Spinal cord (tissue), 10 donors: ENCODE results near the gene TEX35. TPM values are rescaled to one million over a fixed set of nuclear protein-coding genes. Genes with fewer than 3 reads are reported as not detected.
A peak's percentile ranks its signal among the peaks of the same experiment; 100 is the strongest.

Experiments used
- DNase-seq, 6 donors: peaks; one replicate each; pipeline versions ENCODE4 v3.0.0 to v3.0.0-alpha.2; 2013 to 2015; ENCODE audit warnings: low spot score in 6 of 6, low read depth in 4 of 6
- H3K27ac ChIP-seq: one replicate; pipeline ENCODE4 v1.5.1; 2013; ENCODE audit warnings: low read depth, low read length, control low read depth
- H3K27me3 ChIP-seq: one replicate; pipeline ENCODE4 v1.6.1; 2013; ENCODE audit warnings: low read length; ENCODE audit not compliant: control insufficient read depth, insufficient read depth
- H3K36me3 ChIP-seq: one replicate; pipeline ENCODE4 v1.6.1; 2013; ENCODE audit warnings: low read length; ENCODE audit not compliant: control insufficient read depth, insufficient read depth
- H3K4me1 ChIP-seq: one replicate; pipeline ENCODE4 v1.6.1; 2013; ENCODE audit warnings: low read length; ENCODE audit not compliant: control insufficient read depth, insufficient read depth
- H3K4me3 ChIP-seq: one replicate; pipeline ENCODE4 v1.5.1; 2013; ENCODE audit warnings: low read depth, low read length, control low read depth
- H3K9me3 ChIP-seq: one replicate; pipeline ENCODE4 v1.6.1; 2013; ENCODE audit warnings: low read length; ENCODE audit not compliant: control insufficient read depth, insufficient read depth
- WGBS: methylation state at CpG from one replicate; pipeline ENCODE4 v1.1.5; 2013; ENCODE audit warnings: missing lambda C conversion rate; ENCODE audit not compliant: insufficient coverage; 5-methylcytosine and 5-hydroxymethylcytosine counted together
- polyA plus RNA-seq, 2 donors: library from polyadenylated mRNA; unstranded; fragments of 120-200 nt; gene quantifications; one replicate each; pipeline ENCODE4 v1.2.1, GENCODE V29; 2013; ENCODE audit not compliant: insufficient read length in 2 of 2
- total RNA-seq, 2 donors: library from RNA; depleted of rRNA in 1 of 2; stranded (reverse); fragments of 120-200 nt in 1 of 2; fragments of >200 nt in 1 of 2; gene quantifications; one replicate each; pipeline versions ENCODE4 v1.2.3 to v1.2.4, GENCODE V29; 2013 to 2014
- donor health status: healthy.

TEX35 gene
- total and polyA plus RNA-seq, 4 donors: 0.22 TPM; not detected in 3

- Histone ChIP-seq H3K36me3 (no peaks in the 10 kb centered on the region), H3K4me3 (no peak overlapping the region), H3K27ac (no peak overlapping the region), H3K9me3 (no peaks in the 10 kb centered on the region), H3K4me1 (peaks cover 4% of the 10 kb centered on the region), H3K27me3 (no peaks in the 10 kb centered on the region)
- 92% methylated on average over 3 of the region's 4 CpGs for WGBS
- DNase-seq: no peak
These were observed 2.8 kb upstream of the TEX35 start for GRCh38 chr1:178510155-178510554.

- Histone ChIP-seq H3K9me3 (no peaks in the 10 kb centered on the region), H3K4me1 (peaks cover 4% of the 10 kb centered on the region), H3K27me3 (no peaks in the 10 kb centered on the region), H3K27ac (no peak overlapping the region), H3K36me3 (no peaks in the 10 kb centered on the region), H3K4me3 (no peak overlapping the region)
- WGBS: 33% methylated on average over 11 of the region's 14 CpGs
- peak in 2 of 6 donors; percentile 18 to 43 for DNase-seq
These were observed 522 bp downstream of the TEX35 start for GRCh38 chr1:178513278-178513983.

- H3K4me3 ChIP-seq: no peak overlapping the region
- DNase-seq: no peak
- H3K27ac ChIP-seq: no peak overlapping the region
- H3K36me3 ChIP-seq: no peaks in the 10 kb centered on the region
- 100% methylated on average over 2 of the region's 4 CpGs for WGBS
- H3K4me1 ChIP-seq: peaks cover 4% of the 10 kb centered on the region
- no peaks in the 10 kb centered on the region for H3K27me3 ChIP-seq
- no peaks in the 10 kb centered on the region for H3K9me3 ChIP-seq
These were observed 3.2 kb downstream of the TEX35 start for GRCh38 chr1:178516110-178516509.

GRCh38 chr1:178518894-178519293 lies 6.0 kb downstream of the TEX35 start:
- Histone ChIP-seq H3K9me3 (no peaks in the 10 kb centered on the region), H3K36me3 (no peaks in the 10 kb centered on the region), H3K4me3 (no peak overlapping the region), H3K27ac (no peak overlapping the region), H3K4me1 (peaks cover under 1% of the 10 kb centered on the region), H3K27me3 (no peaks in the 10 kb centered on the region)
- DNase-seq: no peak
- WGBS: 80% methylated on average over 4 of the region's 4 CpGs

GRCh38 chr1:178520803-178521202 lies 7.9 kb downstream of the TEX35 start:
- Histone ChIP-seq H3K4me1 (no peaks in the 10 kb centered on the region), H3K27me3 (no peaks in the 10 kb centered on the region), H3K9me3 (no peaks in the 10 kb centered on the region), H3K4me3 (no peak overlapping the region), H3K36me3 (no peaks in the 10 kb centered on the region), H3K27ac (no peak overlapping the region)
- over 99% methylated on average over 8 of the region's 11 CpGs for WGBS
- DNase-seq: no peak

GRCh38 chr1:178521241-178521640 lies 8.3 kb downstream of the TEX35 start:
- WGBS: 88% methylated on average over 1 of the region's 4 CpGs
- Histone ChIP-seq H3K27ac (no peak overlapping the region), H3K27me3 (no peaks in the 10 kb centered on the region), H3K4me1 (no peaks in the 10 kb centered on the region), H3K4me3 (no peak overlapping the region), H3K9me3 (no peaks in the 10 kb centered on the region), H3K36me3 (no peaks in the 10 kb centered on the region)
- no peak for DNase-seq

GRCh38 chr1:178527117-178527516 lies 14.2 kb downstream of the TEX35 start:
- H3K36me3 ChIP-seq: no peaks in the 10 kb centered on the region
- H3K4me3 ChIP-seq: no peak overlapping the region
- DNase-seq: no peak
- H3K27ac ChIP-seq: no peak overlapping the region
- H3K4me1 ChIP-seq: peaks cover 5% of the 10 kb centered on the region
- no peaks in the 10 kb centered on the region for H3K27me3 ChIP-seq
- no peaks in the 10 kb centered on the region for H3K9me3 ChIP-seq
- WGBS: 86% methylated on average over 2 of the region's 4 CpGs

GRCh38 chr1:178528228-178528952 lies 15.5 kb downstream of the TEX35 start:
- DNase-seq: peak in 1 of 6 donors; percentile 61
- Histone ChIP-seq H3K27me3 (no peaks in the 10 kb centered on the region), H3K4me1 (peaks cover 5% of the 10 kb centered on the region), H3K27ac (no peak overlapping the region), H3K36me3 (no peaks in the 10 kb centered on the region), H3K9me3 (no peaks in the 10 kb centered on the region), H3K4me3 (no peak overlapping the region)
- 88% methylated on average over 10 of the region's 10 CpGs for WGBS

- no peak overlapping the region for H3K4me3 ChIP-seq
- WGBS: 86% methylated on average over 4 of the region's 4 CpGs
- DNase-seq: peak in 1 of 6 donors; percentile 74
These were observed 16.0 kb downstream of the TEX35 start for GRCh38 chr1:178528953-178529335.

More at GRCh38 chr1:178528953-178529335, 16.0 kb downstream of the TEX35 start:
- no peaks in the 10 kb centered on the region for H3K9me3 ChIP-seq
- H3K27ac ChIP-seq: no peak overlapping the region
- peaks cover 5% of the 10 kb centered on the region for H3K4me1 ChIP-seq
- H3K27me3 ChIP-seq: no peaks in the 10 kb centered on the region
- H3K36me3 ChIP-seq: no peaks in the 10 kb centered on the region
